ENCODE data around the gene PDE8B. TPM values are rescaled to one million over a fixed set of nuclear protein-coding genes. Genes with fewer than 3 reads are reported as not detected.

Gene PDE8B
- total and polyA plus RNA-seq, 2 donors (not counting 1 experiment from before 2014, with no cell fraction given): 0.07 TPM; not detected in 1

DNA sequence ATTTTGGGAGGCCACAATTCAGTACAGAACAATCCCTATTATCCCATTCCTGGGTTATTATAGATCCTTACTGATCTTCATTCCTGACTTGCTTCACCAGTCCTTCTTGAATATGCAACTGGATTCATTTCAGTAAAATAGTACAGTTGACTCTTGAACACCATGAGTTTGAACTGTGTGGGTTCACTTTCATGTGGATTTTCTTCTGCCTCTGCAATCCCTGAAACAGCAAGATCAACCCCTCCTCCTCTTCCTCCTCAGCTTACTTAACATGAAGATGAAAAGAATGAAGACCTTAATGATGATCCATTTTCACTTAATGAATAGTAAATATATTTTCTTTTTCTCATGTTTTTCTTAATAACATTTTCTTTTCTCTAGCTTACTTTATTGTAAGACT, 8.3 kb upstream of the PDE8B start:
- DNase-seq: no peak
- Mint-ChIP-seq H3K4me3 (no peak overlapping the region), H3K4me1 (no peaks in the 10 kb centered on the region), H3K27ac (no peak overlapping the region), H3K27me3 (peaks cover 27% of the 10 kb centered on the region), H3K9me3 (ENCODE audit: insufficient read depth) (peaks cover 3% of the 10 kb centered on the region)
- Histone ChIP-seq H3K36me3 (replicated peaks in 1 of 2; ENCODE audit: control extremely low read depth in 1 of 2, control insufficient read depth in 1 of 2, extremely low read depth in 1 of 2, insufficient read depth in 2 of 2, low read length in 1 of 2) (no peaks in the 10 kb centered on the region), H3K4me2 (replicated peaks; ENCODE audit: low read depth, low read length, poor library complexity, severe bottlenecking) (no peak overlapping the region), H3K4me1 (ENCODE audit: control insufficient read depth in 2 of 2, insufficient read depth in 2 of 2, low read length in 2 of 2) (no peaks in the 10 kb centered on the region), H2AFZ (ENCODE audit: insufficient read depth, low read depth, low read length, poor library complexity, severe bottlenecking) (no peak overlapping the region), H3K27me3 (replicated peaks in 1 of 4; ENCODE audit: control extremely low read depth in 1 of 4, control insufficient read depth in 3 of 4, insufficient read depth in 4 of 4, low read length in 3 of 4) (peaks cover 0 to 6% (median 2%) of the 10 kb centered on the region in 4 experiments), H3K9ac (ENCODE audit: low read length) (no peak overlapping the region), H3K9me3 (ENCODE audit: control extremely low read depth in 1 of 3, control insufficient read depth in 2 of 3, insufficient read depth in 1 of 3, low read length in 2 of 3) (no peaks in the 10 kb centered on the region), H3K79me2 (ENCODE audit: control insufficient read depth, insufficient read depth, low read length) (no peaks in the 10 kb centered on the region), H3K4me3 (ENCODE audit: control extremely low read depth in 1 of 5, extremely low read depth in 1 of 5, insufficient read depth in 1 of 5, low read depth in 2 of 5, low read length in 4 of 5) (no peak overlapping the region), H4K20me1 (ENCODE audit: control insufficient read depth, insufficient read depth, low read length, poor library complexity, severe bottlenecking) (no peaks in the 10 kb centered on the region), H3K27ac (ENCODE audit: low read length in 2 of 2) (no peak overlapping the region)
- ChIA-PET CTCF (no interaction called here), POLR2A (no interaction called here)
- TF ChIP-seq EZH2 (IDR thresholded peaks at IDR 0.05; ENCODE audit: borderline replicate concordance, insufficient read depth, low read depth, low read length, poor library complexity, severe bottlenecking): no peak
- TF ChIP-seq CTCF (IDR thresholded peaks at IDR 0.05): no peak
- intact Hi-C loops (cut with micrococcal nuclease): no loop called here
- no peak for ATAC-seq (ENCODE audit: low read depth)

- Histone ChIP-seq H3K4me2 (replicated peaks; ENCODE audit: low read depth, low read length, poor library complexity, severe bottlenecking) (no peak overlapping the region), H4K20me1 (ENCODE audit: control insufficient read depth, insufficient read depth, low read length, poor library complexity, severe bottlenecking) (no peaks in the 10 kb centered on the region), H3K4me1 (ENCODE audit: control insufficient read depth in 2 of 2, insufficient read depth in 2 of 2, low read length in 2 of 2) (no peaks in the 10 kb centered on the region), H3K9ac (ENCODE audit: low read length) (no peak overlapping the region), H3K27ac (ENCODE audit: low read length in 2 of 2) (no peak overlapping the region), H3K79me2 (ENCODE audit: control insufficient read depth, insufficient read depth, low read length) (no peaks in the 10 kb centered on the region), H3K9me3 (ENCODE audit: control extremely low read depth in 1 of 3, control insufficient read depth in 2 of 3, insufficient read depth in 1 of 3, low read length in 2 of 3) (no peaks in the 10 kb centered on the region), H3K4me3 (ENCODE audit: control extremely low read depth in 1 of 5, extremely low read depth in 1 of 5, insufficient read depth in 1 of 5, low read depth in 2 of 5, low read length in 4 of 5) (no peak overlapping the region), H2AFZ (ENCODE audit: insufficient read depth, low read depth, low read length, poor library complexity, severe bottlenecking) (no peak overlapping the region), H3K27me3 (replicated peaks in 1 of 4; ENCODE audit: control extremely low read depth in 1 of 4, control insufficient read depth in 3 of 4, insufficient read depth in 4 of 4, low read length in 3 of 4) (peaks cover 0 to 7% (median 4%) of the 10 kb centered on the region in 4 experiments), H3K36me3 (replicated peaks in 1 of 2; ENCODE audit: control extremely low read depth in 1 of 2, control insufficient read depth in 1 of 2, extremely low read depth in 1 of 2, insufficient read depth in 2 of 2, low read length in 1 of 2) (no peaks in the 10 kb centered on the region)
- WGBS (ENCODE audit: insufficient coverage): 82% methylated on average over 2 of the region's 2 CpGs
- Mint-ChIP-seq H3K4me1 (peaks cover 8% of the 10 kb centered on the region), H3K27me3 (peaks cover 28% of the 10 kb centered on the region), H3K4me3 (no peak overlapping the region), H3K27ac (no peak overlapping the region), H3K9me3 (ENCODE audit: insufficient read depth) (no peaks in the 10 kb centered on the region)
- ATAC-seq (ENCODE audit: low read depth): no peak
- POLR2A ChIA-PET: no interaction called here
- DNase-seq: no peak
- intact Hi-C loops (cut with micrococcal nuclease): no loop called here
- TF ChIP-seq EZH2 (IDR thresholded peaks at IDR 0.05; ENCODE audit: borderline replicate concordance, insufficient read depth, low read depth, low read length, poor library complexity, severe bottlenecking): no peak
- no peak for TF ChIP-seq CTCF (IDR thresholded peaks at IDR 0.05)
- CTCF ChIA-PET: no interaction called here
Measured at GRCh38 chr5:77204967-77205366, 5.5 kb upstream of the PDE8B start.
